Adrenal gland (tissue), 5 donors: ENCODE results near the gene PITX2.

Experiments used
- CTCF ChIP-seq, 6 experiments: fragments of 450-650 bp in 4 of 6; fragments of 200-600 bp in 2 of 6; sonication (generic) in 1 of 6; IDR thresholded peaks; 1 replicate in 5 of 6; 2 replicates in 1 of 6; pipeline versions ENCODE4 v1.5.1 to v1.8.0; 2016 to 2021; ENCODE audit warnings: antibody characterized with exemption in 6 of 6, mild to moderate bottlenecking in 2 of 6, moderate library complexity in 1 of 6
- POLR2A ChIP-seq, 2 donors: fragments of 450-650 bp; IDR thresholded peaks; one replicate each; pipeline ENCODE4 v1.6.1; 2017; ENCODE audit warnings: antibody characterized with exemption in 2 of 2, mild to moderate bottlenecking in 2 of 2, moderate library complexity in 1 of 2
- donor health status: DM: no; HTN: no; CAD: no.

GRCh38 chr4:110621839-110622751 lies 782 bp downstream of the PITX2 start:
- TF ChIP-seq POLR2A (IDR thresholded peaks at IDR 0.05) (no peak), CTCF (IDR thresholded peaks at IDR 0.05) (no peak)
